GM21723 (cell line): ENCODE measurements around the gene FETUB.
"Not testable (repeated sequence)": the region's sequence is repeated elsewhere in the genome, so short reads cannot be mapped to it uniquely, and the experiment has no call there.

Experiments
- ATAC-seq: cut with Tn5 transposase; IDR thresholded peaks from one replicate; pipeline ENCODE4 v1.9.1; 2021; ENCODE audit warnings: mild to moderate bottlenecking, moderate library complexity; ENCODE audit not compliant: unreplicated experiment

Gene FETUB

DNA sequence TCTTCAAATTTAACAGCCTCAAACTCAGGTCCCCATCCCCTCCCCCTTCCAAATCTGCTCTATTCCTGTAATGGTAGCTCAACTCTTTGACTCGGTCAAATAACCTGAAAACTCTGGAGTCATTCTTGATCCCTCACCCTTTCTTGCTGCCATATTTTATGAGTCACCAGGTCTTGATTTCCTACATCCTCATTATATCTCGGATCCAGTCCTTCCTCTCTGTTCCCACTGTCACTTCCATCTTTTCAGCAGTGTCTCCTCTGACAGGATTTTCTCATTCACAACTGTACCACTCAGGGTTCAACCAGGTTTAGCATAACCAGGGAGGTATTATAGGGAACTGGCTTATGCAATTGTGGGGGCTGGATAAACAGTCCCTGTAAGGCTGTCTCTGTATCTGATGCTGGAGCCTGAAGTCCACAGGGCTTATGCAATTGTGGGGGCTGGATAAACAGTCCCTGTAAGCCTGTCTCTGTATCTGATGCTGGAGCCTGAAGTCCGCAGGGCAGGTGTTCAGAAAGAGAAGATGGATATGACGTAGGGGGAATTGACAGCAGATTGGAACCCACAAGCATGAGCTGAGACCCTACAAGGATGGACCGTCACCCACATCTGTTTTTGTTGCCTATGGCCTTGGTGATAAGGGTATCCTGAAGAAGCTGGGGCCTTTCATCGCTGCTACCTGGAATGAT lies 9.1 kb upstream of the FETUB start:
- no peak for ATAC-seq

DNA sequence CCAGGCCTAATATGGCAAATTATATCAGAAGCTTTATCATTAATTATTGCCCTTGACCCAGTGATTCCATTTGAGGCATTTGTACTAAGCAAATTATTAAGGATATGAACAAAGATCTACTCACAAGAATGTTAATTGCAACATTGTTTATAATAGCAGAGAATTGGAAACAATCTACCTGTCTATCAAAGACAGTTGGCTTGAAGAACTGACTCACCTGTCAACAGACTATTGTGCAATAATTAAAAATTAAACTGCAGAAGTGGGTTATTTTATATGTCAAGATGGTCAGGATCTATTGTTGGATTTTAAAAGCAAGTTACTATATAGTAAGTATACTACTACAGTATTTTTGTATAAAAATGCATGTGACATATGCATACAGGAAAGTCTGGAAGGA lies 6.7 kb upstream of the FETUB start:
- no peak for ATAC-seq

DNA sequence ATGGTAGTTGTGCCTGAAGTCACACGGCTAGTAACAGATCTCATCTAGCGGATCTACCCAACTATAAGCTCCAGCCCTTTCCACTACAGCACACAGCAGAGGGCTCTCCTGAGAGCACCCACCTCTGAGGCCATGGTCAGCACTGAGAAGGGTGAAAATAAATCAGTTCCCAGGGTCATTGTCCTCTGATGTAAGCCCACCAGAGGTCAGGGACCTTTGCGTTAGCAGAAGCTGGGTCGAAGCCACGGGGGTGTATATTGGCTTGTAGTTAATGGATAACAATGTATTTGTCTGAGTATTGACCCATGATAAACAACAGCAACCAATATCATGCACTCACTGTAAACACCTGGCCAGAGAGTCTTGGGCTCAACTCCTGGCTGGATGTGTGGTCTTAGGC lies 6.0 kb upstream of the FETUB start:
- not testable (repeated sequence) for ATAC-seq

GRCh38 chr3:186635532-186635931 lies 4.7 kb upstream of the FETUB start:
- no peak for ATAC-seq

DNA sequence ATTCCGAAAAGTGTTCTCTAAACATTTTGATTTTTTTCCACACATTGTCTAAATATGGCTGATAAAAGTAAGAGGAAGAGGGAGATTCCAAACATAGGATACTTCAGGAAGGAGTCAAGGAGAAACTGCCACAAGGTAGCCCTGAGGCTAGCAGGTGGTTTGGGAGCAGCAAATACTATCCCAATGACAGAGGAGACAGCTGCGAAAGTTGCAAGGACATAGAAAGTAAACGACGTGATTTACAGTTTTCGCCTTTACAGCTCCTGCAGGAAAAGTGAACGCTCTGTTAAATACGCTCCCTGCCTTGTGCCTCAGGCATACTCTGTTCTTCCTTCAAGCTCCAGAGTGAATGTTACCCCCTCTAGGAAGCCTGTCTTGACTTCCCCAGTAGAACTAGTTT lies 3.7 kb upstream of the FETUB start:
- ATAC-seq: no peak

GRCh38 chr3:186637686-186638085 lies 2.5 kb upstream of the FETUB start:
- ATAC-seq: no peak

DNA sequence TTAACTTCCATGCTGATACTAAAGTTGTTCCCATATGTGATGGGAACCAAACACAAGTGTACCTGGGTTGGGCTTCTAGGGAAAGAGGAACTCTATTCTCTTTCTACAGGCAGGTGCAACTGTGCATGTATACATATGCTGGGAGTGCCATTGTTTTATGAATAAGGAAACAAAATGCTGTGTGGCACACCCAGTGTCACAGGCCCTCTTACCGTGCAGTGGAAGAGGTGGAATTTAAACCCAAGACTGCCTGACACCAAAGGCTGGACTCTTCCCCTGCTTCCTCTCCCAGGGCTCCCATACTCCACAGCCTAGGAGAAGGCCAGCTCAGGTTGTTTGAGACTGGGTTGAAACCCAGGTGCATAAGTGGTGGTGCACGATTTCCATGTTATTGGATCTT lies 1.9 kb upstream of the FETUB start:
- ATAC-seq: no peak

- no peak for ATAC-seq
Measured at GRCh38 chr3:186640473-186640818, 247 bp downstream of the FETUB start.

- no peak for ATAC-seq
Measured at GRCh38 chr3:186640929-186641328, 730 bp downstream of the FETUB start.

- ATAC-seq: no peak
Measured at GRCh38 chr3:186642014-186642413, 1.8 kb downstream of the FETUB start.

DNA sequence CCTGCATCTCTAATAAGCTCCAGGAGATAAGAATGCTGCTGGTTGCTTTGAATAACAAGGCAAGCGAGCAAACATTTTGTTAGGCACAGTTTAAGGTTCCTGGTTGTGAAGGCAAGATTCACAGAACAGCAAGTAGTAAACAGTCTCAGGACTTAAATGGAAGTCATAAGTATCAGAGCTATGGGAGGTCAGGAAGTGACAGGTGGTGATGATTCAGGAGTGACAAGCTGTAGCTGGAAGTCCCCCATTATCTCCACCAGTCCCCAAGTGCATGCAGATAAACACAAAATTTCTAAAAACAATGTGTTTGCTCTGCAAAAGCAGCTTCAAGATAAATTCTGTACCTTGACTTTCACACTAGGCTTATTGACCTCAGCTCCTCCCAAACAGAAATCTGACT lies 3.3 kb downstream of the FETUB start:
- no peak for ATAC-seq

DNA sequence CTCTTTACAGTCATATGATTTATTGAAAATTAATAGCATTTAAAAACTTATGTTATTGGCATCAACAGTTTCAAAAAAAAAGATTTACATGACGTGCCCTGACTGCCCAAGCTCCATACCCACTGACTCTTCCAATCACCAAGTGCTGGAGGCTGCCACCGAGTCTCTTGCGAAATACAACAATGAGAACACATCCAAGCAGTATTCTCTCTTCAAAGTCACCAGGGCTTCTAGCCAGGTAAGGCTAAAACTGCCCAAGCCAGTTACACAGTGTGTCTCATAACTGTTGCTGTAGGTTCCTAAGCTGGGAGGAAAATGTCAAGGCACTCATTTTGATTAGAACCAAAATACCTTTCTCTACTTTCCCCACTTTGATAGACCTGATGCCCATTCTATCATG lies 4.5 kb downstream of the FETUB start:
- ATAC-seq: no peak

DNA sequence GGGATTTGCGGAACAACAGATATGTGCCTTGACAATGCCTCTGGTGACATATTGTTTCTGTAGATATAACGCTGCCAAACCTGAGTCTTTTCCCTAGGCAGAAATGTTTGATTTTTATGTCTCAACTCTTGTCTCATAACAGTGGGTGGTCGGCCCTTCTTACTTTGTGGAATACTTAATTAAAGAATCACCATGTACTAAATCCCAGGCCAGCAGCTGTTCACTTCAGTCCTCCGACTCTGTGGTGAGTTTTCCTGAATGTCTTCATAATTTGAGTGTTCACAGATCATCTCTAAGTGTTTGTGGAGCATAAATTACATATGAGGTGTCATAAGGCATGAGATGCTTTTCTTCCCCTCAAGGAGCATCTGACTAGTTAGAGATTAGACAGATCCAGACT lies 5.9 kb downstream of the FETUB start:
- ATAC-seq: no peak

GRCh38 chr3:186646841-186647240 lies 6.6 kb downstream of the FETUB start:
- ATAC-seq: no peak

DNA sequence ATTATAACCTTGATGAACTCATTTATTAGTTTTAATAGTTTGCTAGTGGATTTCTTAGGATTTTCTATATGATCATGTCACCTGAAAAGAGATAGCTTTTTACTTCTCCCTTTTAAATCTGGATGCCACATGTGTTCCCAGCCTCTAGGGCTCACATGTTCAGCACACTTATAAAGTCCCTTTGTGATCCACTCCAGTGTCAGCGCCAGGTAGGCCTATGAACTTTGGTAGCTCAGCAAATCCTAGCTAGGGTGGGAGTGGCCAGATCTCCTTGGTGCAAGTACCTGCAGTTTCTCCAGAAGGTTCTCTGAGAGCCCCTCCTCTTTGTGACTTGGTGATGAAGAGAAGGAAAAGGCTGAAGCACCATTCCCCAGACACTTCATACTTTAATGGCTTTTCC lies 8.7 kb downstream of the FETUB start:
- ATAC-seq: no peak

DNA sequence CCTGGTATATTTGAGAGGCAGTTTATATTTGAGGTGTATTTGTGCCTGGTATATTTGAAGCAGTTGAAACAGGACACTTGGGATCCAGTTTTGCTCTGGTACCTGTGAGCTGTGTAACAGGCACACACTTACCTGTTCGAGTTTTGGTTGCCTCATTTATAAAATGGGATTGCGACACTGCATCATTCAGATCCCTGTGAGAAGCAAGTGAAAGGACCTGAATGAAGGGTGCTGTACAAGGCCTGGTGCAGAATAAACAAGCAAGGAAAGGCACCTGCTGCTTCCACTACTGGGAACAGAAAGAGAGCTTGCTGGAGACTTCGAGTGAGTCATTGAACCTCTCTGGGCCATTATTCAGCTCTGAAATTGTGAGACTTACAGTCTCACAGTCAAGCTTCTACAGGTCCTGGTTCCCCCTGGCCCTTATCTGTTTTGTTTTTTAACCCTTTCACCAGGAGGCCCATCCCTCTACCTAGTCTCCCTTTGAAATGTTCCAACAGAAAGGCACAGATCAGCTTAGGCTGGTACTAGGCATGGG lies 11.5 kb downstream of the FETUB start:
- no peak for ATAC-seq

GRCh38 chr3:186653080-186653707 lies 13.0 kb downstream of the FETUB start:
- peak; percentile 98 for ATAC-seq

DNA sequence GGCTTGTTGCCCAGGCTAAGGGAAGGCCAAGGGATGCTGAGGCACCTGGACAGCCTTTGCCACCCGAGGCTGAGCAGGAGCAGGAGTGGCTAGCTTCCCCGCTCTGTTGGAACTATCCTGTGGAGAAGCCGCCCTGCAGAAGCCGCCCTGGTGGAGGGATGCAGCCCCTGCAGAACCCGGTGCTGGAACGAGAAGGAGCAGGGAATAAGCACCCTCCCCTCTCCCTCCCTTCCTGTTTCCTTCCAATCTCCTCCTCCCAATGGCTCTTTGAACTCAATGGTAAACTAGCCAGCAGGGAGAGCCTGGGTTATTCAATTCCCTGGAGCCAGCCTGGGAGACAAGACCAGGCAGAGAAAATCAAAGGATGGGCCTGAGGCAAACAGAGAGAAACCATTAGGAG lies 13.8 kb downstream of the FETUB start:
- no peak for ATAC-seq

GRCh38 chr3:186663361-186664118 lies 23.3 kb downstream of the FETUB start:
- no peak for ATAC-seq

GRCh38 chr3:186664119-186664495 lies 23.9 kb downstream of the FETUB start:
- ATAC-seq: no peak

DNA sequence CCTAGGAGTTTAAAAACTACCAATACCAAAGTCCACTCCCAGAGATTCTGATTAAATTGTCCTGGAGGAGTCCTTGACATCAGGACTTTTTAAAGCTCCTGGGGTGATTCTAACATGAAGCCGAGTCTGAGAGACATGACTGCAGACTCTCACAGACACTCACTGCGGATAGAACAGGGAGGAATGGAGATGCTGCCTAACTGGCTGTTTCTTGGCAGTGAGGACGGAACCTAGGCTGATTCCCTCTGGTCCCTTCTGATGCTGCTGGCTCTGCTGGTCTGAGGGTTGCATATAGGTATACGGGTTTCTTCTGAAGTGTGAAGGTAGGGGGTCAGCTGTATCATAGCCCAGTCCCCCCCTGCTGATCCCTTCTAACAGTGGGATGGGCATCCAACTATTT lies 24.3 kb downstream of the FETUB start:
- ATAC-seq: no peak

DNA sequence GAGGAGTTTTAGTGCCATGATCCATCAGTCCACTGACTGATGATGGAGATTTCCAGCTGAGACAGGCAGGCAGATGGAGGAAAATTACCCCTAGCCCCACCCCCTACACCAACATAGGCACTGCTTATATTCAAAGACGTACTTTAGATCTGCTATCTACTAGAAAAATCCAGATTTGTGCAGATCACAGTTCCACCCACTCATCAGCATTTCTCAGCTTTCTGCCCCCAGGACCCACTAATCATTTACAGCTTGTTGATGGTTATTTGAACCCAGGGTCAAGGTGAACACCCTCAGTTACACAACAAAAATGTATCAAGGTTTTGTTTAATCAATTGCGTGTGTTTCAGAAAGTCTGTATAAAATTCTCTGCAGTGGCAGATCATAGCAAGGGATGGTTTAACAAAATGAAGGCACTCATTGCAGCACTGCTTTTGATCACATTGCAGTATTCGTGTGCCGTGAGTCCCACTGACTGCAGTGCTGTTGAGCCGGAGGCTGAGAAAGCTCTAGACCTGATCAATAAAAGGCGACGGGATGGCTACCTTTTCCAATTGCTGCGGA lies 25.5 kb downstream of the FETUB start, which contains the start of gene HRG:
HRG (plus strand) TSS at position 390 of the 564 bp plus-strand sequence; CDS start at position 408, 18 bp downstream.
- ATAC-seq: no peak
